ENCODE measurements around the gene PADI1.

PADI1 gene, protein sequence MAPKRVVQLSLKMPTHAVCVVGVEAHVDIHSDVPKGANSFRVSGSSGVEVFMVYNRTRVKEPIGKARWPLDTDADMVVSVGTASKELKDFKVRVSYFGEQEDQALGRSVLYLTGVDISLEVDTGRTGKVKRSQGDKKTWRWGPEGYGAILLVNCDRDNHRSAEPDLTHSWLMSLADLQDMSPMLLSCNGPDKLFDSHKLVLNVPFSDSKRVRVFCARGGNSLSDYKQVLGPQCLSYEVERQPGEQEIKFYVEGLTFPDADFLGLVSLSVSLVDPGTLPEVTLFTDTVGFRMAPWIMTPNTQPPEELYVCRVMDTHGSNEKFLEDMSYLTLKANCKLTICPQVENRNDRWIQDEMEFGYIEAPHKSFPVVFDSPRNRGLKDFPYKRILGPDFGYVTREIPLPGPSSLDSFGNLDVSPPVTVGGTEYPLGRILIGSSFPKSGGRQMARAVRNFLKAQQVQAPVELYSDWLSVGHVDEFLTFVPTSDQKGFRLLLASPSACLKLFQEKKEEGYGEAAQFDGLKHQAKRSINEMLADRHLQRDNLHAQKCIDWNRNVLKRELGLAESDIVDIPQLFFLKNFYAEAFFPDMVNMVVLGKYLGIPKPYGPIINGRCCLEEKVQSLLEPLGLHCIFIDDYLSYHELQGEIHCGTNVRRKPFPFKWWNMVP

DNA sequence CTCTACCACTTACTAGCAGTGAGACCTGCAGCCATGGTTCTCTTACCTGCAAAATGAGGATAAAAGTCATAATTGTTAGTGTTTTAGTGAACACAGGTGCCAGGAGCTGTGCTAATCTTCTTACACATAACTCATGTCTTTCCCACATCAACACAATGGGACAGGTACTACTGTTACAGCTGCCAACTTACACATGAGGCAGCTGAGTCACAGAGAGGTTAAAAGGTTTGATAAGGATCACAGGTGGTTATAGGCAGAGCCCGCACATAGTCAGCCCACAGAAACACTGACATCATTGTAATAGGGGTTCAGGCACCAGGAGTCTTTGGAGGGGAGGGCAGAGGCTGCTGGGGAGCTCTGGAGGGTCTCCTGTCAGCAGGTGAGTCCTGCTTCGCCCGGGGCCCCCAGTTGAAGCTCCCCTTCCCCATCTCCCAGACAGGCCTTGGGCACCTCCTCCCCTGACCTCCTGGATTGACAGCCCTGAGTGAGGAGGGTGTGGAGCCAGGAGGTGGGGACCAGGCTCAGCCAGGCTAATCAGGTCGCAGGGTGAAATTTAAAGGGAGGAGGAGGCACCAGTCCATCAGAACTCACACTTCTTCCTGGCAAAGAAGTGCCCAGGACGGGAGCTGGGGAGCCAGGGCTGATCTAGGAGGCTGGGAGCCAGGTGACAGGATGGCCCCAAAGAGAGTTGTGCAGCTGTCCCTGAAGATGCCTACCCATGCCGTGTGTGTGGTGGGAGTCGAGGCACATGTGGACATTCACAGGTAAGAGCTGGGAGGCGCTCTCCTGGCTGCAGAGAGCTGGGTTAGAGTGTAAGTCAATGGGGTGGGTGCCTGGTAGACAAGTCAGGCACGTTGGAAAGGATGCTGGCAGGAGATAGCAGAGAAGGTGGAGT, at the start of gene PADI1:
Gene PADI1 (plus strand): TSS at position 583 of the 895 bp plus-strand sequence. CDS start 90 bp downstream, at position 673.
- no peak for DNase-seq

DNA sequence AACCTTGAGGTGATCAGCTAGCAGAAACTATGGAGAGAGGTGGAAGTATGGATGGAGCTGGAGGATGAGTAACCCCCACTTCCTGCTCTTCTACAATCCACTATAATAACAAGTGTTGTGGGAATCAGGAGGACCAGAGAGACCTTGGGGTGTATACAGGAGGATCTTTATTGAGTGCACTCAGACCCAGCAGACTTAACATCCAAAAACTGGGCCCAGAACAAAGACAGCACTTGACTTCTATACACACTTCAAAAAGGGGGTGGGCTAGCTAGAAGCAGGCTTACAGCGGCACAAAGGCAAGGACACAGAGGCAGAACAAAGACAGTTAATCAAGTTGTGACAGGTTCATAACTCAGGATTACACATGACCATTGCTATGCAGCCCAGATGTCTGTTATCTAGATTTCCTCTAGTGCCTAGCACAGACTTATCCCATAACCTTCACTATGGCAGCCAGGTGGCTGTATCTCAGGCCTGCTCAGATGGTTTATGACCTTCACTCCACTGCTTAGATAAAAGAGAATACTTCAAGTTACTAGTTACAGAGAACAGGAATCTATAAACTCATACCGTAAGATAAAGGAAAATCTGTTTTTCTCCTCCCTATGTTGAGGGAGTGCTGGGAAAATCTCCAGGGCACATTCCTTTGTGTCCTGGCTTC, 49.5 kb upstream of the PADI1 start:
- DNase-seq, result no peak

DNA sequence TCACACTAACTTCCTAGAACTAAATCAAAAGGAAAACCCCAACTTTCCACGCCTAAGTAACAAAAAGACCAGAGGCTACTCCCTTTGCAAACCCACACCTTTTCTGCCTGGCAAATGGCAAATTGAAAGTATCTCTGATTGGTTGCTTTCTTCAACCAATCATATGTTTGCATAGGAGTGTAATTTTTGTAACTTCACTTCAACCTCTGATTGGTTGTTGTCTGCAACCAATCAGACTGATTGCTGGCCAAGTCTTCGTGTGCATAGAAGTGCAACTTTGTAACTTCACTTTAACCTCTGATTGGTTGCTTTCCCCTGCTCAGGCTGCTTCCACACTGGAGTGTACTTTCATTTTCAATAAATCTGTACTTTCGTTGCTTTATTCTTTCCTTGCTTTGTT, 48.8 kb upstream of the PADI1 start:
- DNase-seq, result no peak

DNA sequence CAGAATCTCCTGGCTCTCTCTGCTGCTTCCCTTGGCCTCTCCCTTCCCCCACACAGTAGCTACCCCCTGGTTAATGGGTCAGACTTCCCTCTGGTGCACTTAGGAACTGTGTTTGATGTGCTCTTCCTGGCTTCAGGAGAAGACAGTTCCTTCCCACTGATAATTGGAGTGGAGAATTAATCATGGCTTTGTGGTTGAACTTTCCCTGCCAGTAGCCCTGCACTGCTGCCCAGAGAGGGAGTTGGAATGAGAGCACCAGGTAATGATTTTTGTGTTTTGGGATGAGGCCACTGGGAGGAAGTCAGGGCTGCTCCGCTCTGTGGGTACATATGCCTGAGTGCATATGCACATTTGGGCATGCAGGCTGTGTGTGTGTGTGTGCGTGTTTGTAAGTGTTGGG, 46.0 kb upstream of the PADI1 start:
- no peak for DNase-seq

DNA sequence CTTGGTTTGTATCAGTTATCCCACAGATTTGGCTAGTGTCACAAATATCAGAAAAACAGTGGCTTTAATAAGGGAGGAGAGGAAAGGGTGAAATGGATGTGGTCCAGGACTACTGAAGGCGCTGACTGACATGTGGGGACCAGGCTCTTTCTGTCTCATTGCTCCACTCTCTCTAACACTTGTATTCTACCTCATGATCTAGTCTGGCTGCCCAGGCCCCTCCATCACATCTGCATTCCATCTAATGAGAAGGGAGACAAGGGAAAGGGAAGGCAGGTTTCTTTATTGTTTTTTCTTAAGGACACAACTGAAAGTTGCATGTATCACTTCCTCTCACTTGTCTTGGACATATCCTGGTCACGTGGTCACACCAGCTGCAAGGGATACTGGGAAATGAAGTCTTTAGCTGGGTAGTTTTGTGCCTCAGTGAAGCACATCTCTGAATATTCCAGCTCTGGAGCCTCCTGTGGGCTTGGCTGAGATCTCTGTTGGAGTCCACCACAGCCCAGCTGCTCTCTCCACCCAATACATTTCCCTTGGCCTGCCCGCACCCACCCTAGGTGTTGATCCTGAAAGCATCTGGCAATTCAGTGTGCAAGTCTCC, 43.7 kb upstream of the PADI1 start:
- peak in 1 of 2 experiments; percentile 3 for DNase-seq

DNA sequence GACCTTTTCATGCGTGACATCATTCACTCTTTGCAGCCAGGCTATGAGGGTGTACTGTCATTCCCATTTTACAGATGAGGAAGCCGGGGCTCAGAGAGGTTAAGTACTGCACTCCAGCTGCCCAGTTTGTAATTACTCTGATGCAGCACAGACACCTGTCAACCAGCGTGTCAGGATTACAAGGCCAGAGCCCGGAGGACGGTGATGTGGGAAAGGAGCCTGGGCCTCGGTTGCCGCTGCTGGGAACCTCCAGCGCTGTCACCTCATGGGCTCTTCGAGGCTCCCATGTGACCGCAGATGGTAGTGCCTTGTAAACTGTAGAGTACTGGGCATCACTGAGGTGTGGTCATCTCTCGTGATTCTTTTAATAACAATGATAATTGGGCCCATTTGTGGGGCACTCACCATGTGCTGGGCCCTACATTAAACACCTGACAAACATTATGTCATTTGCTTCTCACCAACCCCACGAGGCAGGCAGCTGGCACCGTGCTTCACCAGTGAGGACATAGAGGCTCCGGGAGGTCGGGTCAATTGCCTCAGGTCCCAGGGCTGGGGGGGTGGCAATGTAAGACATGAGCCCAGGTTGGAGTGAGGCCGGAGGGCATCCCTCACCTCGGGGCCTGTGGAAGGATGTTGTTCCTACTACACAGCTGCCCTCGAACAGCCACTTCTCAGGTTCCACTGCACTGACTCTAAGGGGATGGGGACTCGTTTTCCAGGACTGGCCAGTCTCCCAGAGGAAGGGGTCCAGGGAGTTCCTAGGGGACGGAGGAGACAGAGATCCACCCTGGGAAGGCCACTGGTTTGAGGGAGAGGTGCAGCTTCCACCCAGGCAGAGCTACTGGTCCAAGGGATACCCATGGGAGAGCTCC, 42.8 kb upstream of the PADI1 start:
- no peak for DNase-seq

DNA sequence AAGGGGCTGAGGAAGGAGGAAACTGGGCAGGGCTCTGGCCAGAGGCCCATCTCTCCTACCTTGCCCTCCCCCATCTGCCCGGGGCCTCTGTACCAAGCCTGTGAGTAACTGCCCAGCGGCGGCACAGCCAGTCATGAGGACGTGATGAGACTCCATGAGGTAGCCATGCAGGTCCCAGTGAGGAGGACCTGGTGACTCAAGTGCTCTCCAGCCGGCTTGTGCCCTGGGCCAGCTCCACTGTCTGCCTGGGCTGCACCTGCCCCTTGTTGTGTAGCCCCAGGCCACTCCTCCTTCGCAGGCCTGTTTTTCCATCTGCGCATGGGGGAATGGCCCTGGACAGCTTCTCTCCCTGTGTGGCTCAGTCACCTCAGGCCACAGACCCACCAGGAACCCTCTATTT, 42.0 kb upstream of the PADI1 start:
- no peak for DNase-seq

DNA sequence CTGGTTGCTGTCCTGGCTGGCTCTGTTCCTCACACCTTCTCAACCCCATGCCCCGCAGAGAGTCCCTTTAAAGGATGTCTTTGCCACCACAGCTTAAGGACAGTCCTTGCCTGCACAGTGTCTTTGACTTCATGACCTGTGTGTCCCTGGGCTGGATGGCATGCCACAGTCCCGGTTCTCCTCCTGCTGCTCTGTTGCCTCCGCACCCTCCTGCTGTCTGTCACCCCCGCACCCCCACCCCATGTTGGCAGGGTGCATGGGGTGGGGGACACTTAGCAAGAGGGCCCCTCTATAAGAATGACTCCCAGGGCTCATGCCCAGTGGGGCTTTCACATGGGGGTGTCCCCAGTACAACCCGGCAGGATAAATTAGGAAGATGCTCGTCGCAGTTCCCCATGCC, 41.6 kb upstream of the PADI1 start:
- DNase-seq, result no peak

DNA sequence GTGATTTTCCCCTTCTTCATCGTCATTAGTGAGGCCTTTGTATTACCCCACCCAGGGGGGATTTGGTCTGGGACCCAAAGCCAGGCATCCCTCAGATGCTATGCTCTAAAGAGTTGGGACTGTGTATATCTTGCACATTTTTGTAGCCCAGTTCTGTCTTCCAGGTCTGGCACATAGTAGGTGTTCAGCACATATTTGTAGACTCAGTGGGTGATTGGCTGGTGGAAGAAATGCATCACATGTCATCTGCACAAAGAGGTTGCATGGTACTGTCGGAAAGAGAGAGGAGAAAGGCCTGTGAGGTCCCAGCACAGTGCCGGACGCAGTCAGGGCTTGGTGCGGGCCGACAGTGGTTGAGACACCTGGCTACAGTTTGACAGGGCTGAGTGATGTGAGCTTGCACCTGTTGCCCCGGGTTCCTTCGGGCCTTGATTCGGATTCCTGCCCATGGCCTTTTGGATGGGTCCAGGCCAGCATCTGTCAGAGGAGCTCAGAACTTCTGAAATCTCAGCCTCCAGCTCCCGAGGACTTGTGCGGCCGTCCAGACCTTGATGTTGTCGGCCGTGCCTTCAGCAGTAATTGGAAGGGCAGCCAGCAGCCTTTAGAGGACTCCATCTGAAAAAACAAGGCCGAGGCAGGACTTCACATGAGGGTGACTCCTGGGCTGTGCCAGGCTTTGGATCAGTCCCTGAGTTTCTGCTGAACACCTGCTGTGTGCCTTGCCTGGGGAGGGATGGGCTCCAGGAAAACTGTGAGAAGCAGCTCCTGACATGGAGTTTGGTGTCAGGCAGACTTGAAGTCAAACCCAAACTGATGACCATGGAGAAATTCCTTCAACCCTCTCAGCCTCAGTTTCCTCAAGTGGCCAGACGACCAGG, 40.9 kb upstream of the PADI1 start:
- no peak for DNase-seq

DNA sequence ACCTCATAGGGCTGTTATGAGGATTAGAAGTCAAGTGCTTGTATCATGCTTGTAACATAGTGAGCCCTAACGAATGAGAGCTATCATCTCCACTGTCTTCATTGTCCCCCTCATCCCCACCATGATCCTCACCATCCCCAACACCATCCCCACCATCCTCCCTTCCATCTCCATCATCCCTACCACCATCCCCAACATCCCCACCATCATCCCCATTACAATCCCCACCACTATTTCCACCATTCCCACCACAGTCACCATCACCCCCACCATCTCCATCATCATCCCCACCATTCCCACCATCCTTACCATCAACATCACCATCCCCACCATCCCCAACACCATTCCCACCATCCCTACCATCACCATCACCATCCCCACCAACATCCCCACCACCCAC, 39.1 kb upstream of the PADI1 start:
- no peak for DNase-seq

DNA sequence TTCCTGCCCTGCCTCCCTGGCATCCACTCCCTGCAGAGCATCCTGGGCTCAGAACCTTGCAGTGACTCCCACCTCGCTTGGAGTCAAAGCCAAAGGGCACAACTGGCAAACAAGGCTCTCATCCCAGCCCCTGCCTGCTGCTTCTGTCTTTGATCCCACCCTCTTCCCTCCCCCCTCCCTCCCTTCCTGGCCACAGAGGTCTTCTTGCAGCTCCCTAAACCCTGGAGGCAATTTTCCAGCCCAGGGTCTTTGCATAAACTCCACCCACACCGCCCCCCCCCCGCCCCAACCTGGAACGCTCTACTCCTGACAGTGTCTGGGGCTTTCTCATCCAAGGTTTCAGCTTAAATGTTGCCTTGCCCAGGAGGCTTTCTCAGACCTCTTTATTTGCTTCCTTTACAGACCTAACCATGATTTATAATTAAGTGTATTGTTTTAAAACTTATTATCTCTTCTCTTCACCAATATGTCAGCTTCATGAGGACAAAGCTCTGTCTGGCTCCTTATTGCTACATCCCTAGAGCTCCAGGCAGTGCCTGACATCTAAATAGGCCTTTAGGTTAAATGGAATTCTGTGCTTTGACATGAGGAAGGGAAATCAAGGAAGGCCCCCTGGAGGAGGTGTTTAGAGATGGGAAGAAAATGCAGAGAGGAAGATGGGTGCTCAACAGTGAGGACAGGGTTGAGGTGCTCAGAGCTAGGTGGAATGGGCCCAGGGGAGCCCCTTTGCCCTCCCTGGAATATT, 37.7 kb upstream of the PADI1 start:
- DNase-seq, result no peak

DNA sequence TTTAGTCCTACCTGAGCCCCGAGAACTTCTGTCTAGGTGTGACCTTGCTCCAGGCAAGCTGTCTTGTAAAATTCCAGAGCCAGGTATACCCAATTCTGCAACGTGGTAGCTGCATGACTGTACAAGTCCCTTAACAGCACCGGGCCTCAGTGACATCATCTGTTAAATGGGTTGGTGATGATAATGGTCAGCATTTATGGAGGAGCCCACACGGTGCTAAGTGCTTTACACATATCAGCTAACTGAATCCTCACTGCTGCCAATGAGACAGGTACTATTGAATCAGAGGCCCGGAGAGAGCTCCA, 37.2 kb upstream of the PADI1 start:
- DNase-seq, result no peak

DNA sequence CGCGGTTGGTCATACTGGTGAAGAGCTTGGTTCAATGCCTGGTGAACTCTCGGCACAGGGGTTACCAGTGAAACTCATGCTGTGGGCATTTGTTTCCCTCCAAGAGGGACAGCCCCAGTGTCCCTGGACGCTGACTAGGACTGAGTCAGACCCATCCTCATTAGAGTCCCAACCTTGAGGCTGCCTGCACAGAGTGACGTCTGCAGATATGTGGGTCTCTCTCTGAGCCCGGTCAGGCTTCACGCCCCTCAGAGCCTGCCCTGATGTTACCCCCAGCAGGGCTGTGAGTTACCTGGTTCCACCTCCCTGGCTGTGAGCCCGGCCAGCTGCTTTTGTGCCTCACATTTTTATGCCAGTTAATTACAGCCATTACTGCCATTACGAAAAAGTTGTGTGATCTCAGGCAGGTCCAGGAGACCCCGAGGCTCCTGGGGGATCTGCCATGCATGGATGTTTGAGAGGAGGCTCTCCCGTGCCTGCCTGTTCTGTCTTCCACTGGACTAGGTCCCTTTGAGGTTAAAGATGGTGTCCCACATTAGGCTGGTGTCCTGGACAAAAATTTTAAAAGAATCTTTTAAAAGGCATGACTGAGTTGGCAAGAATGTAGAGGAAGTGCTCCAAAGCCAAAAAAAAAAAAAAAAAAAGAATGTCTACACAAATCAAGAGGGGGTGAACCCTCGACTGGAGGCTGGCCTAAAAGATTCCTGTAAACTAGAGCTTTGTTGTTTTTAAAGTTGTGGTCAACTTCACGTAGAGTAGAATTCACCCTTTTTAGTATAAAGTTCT, 36.6 kb upstream of the PADI1 start:
- DNase-seq, result peak; percentile 31 to 47

DNA sequence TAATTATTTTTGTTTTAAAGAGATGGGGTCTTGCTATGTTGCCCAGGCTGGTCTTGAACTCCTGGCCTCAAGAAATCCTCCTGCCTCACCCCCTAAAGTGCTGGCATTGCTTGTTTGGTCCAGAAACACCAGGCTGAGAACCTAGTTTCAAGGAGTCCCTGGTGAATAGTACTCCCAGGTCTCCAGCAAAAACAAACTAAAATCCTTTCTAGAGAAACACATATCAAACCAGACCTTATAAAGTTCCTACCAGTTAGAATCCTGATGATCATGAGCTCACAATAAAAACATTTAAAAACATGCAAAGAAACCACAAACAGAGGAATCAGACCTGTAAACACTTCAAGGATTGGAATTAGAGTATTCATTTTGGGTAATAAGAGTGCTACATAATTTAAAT, 34.4 kb upstream of the PADI1 start:
- DNase-seq, result peak in 1 of 2 experiments; percentile 14

DNA sequence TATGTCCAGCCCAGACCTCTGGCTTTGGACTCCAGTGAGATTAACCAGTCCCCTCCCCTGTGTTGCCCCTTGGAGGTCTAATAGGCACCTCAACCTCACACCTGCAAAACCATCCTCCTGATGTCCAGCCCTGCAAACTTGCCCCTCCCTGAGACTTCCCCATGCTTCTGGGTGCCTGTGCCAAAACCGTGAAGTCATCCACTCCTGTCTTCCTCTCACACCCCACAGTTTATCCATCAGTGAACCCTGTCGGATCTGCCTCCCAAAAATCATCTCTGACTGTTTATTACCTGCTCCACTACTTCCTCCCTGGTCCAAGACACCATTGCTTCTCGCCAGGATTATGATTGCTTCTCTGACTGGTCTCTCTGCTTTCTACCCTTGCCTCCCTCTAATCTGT, 31.7 kb upstream of the PADI1 start:
- DNase-seq, result no peak

DNA sequence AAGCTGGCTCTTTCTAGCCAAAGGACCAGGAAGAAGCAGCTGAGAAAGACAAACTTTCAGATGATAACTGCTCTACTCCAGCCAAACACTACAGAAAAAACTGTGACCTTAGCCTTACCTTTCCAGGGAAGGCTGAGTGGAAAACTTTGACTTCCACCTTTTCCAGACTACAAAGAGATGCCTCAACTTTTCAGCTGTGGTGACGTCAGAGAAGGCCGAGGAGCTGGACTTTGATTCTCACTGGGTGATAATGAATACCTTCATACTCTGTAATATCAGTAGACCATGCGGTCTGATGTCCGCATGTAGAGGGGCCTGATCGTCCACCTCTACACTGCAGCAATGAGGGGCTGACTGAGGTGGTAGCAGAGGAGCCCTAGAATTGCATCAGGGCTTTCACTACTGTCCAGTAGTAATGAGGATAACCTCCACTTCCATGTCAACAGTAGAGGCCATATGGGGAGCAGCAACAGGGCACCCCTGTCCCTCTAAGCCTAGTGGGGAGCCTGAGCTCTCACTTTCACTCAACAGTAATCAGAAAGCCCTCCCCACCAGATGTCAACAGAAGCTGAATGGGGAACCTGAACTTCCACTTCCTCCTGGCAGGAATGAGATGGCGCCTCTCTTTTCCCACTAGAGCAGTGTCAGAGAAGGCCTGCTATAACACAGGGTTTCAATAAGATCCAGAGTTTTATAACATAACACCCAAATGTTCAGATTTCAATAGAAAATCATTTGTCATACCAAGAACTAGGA, 28.4 kb upstream of the PADI1 start:
- DNase-seq, result no peak

DNA sequence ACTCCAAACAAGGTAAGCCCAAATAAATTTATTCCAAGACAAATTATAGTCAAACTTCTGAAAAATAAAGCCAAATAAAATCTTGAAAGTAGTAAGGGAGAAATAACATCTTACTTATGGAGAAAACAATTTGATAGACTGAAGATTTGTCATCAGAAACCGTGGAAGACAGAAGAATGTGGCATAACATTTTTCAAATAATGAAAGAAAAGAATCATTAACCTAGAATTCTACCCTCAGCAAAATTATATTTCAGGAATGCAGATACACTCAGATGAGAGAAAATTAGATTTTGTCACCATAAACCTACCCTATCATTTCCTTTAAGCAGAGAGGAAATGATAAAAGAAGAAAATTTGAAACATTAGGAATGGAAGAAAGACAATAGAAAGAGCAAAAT, 27.3 kb upstream of the PADI1 start:
- no peak for DNase-seq

DNA sequence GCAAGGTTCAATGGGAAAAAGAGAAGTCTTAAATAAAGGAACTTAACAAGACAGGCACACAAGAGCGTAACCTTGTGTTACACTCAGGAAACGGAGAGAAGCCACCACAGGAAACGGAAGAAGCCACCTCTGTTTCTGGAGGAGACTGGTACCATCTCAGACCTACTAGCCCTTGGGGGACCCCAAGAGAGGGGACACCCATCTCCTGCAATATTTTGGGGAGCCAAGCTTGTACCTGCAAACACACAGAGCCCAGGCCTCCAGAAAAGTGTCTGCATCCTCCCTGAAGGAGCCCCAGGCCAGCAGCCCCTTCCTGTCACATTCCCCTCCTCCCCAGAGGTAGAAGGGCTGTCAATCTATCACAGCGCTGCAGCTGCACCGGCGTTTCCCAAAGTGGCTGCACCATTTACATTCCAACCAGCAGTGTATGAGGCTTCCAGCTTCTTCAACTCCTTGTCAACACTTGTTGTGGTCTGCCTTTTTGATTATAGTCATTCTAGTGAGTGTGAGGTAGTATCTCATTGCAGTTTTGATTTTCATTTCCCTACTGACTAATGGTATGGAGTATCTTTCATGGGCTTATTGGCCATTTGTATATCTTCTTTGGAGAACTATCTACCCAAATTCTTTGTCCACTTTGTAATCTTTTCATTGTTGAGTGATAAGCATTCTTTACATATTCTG, 23.0 kb upstream of the PADI1 start:
- no peak for DNase-seq
